PC-3 (cell line): ENCODE data around the gene PYGM.

Source experiments
- CTCF ChIP-seq: fragments of 300-600 bp; sonication (generic); conservative IDR thresholded peaks from 2 replicates; pipeline ENCODE4 v1.5.1; 2017; ENCODE audit warnings: antibody characterized with exemption, low read depth, mild to moderate bottlenecking, low read length
- EZH2 ChIP-seq: fragments of 300-600 bp; sonication (generic); IDR thresholded peaks from one replicate; pipeline ENCODE4 v1.6.1; 2017; ENCODE audit warnings: antibody characterized with exemption, mild to moderate bottlenecking, low read length; ENCODE audit not compliant: unreplicated experiment

GRCh38 chr11:64718780-64719124, 41.0 kb downstream of the PYGM start:
- TF ChIP-seq EZH2, result no peak
- no peak for TF ChIP-seq CTCF
